Spleen (tissue), 11 donors: ENCODE measurements around the gene PGAP2. TPM values are rescaled to one million over a fixed set of nuclear protein-coding genes. Genes with fewer than 3 reads are reported as not detected.
"Not testable (repeated sequence)": the region's sequence is repeated elsewhere in the genome, so short reads cannot be mapped to it uniquely, and the experiment has no call there.

ENCODE experiments used
- DNase-seq: peaks from one replicate; pipeline ENCODE4 v3.0.0-alpha.2; 2020
- H3K27ac ChIP-seq, 8 donors: fragments of 200-600 bp; sonication (generic) in 7 of 8; 1 replicate in 4 of 8; 2 replicates in 4 of 8; pipeline versions ENCODE4 v1.5.0 to v1.8.0; 2016 to 2021; ENCODE audit warnings: inconsistent platforms in 4 of 8, mild to moderate bottlenecking in 4 of 8, moderate library complexity in 1 of 8
- H3K27me3 ChIP-seq, 7 donors: fragments of 200-600 bp; sonication (generic) in 6 of 7; replicated peaks in 1 of 7; 1 replicate in 4 of 7; 2 replicates in 3 of 7; pipeline versions ENCODE4 v1.5.0 to v1.8.0; 2016 to 2021; ENCODE audit warnings: inconsistent platforms in 3 of 7, mild to moderate bottlenecking in 1 of 7
- H3K36me3 ChIP-seq, 6 donors: fragments of 200-600 bp; sonication (generic) in 5 of 6; 1 replicate in 4 of 6; 2 replicates in 2 of 6; pipeline versions ENCODE4 v1.5.0 to v1.8.0; 2016 to 2021; ENCODE audit warnings: inconsistent platforms in 2 of 6
- H3K4me1 ChIP-seq, 6 donors: fragments of 200-600 bp; sonication (generic) in 5 of 6; 1 replicate in 3 of 6; 2 replicates in 3 of 6; pipeline versions ENCODE4 v1.5.0 to v1.8.0; 2016 to 2021; ENCODE audit warnings: inconsistent platforms in 3 of 6
- H3K4me3 ChIP-seq, 8 donors: fragments of 200-600 bp; sonication (generic) in 7 of 8; 1 replicate in 4 of 8; 2 replicates in 4 of 8; pipeline versions ENCODE4 v1.5.0 to v1.8.0; 2016 to 2021; ENCODE audit warnings: inconsistent platforms in 4 of 8, mild to moderate bottlenecking in 4 of 8, moderate library complexity in 2 of 8
- H3K9me3 ChIP-seq, 8 donors: fragments of 200-600 bp; sonication (generic) in 7 of 8; 1 replicate in 4 of 8; 2 replicates in 4 of 8; pipeline versions ENCODE4 v1.5.0 to v1.8.0; 2016 to 2021; ENCODE audit warnings: inconsistent platforms in 4 of 8
- POLR2A ChIP-seq, 3 donors: fragments of 450-650 bp; IDR thresholded peaks; one replicate each; pipeline ENCODE4 v1.5.1; 2017; ENCODE audit warnings: antibody characterized with exemption in 3 of 3, mild to moderate bottlenecking in 1 of 3
- POLR2AphosphoS5 ChIP-seq, 3 donors: sonication (generic); formaldehyde crosslinking; IDR thresholded peaks; one replicate each; pipeline ENCODE4 v1.5.1; 2017; ENCODE audit warnings: antibody characterized with exemption in 3 of 3
- WGBS, 5 donors: extraction: QIAGEN DNeasy Blood & Tissue Kit in 3 of 5; methylation state at CpG; one replicate each; pipeline versions ENCODE4 v1.1.5 to v1.1.7; 2013 to 2018; 5-methylcytosine and 5-hydroxymethylcytosine counted together
- intact Hi-C: fragments of 100-400 bp; cut with DNase I; formaldehyde crosslinking; loops from one replicate; pipeline ENCODE4 v1.15.0; 2023; ENCODE audit warnings: low total_unique reads
- polyA plus RNA-seq, 3 donors: library from polyadenylated mRNA; stranded (reverse); fragments of 200-250 nt; gene quantifications; one replicate each; pipeline ENCODE4 v1.2.1, GENCODE V29; 2013
- total RNA-seq, 7 donors: library from RNA; depleted of rRNA in 3 of 7; stranded (reverse); fragments of >200 nt in 3 of 7; fragmentation: NEBNext Ultra II Directional in 4 of 7; extraction: Animal tissue kit (Norgen Biotek cat#: 25700) in 4 of 7; gene quantifications; one replicate each; pipeline versions ENCODE4 v1.1.0 to v1.2.1, GENCODE V29; 2016 to 2021
- TF ChIP-seq, protein P1 (sequence below), 11 experiments: fragments of 200-600 bp in 7 of 11; fragments of 450-650 bp in 4 of 11; sonication (generic) in 4 of 11; IDR thresholded peaks in 8 of 11; conservative IDR thresholded peaks in 3 of 11; 1 replicate in 7 of 11; 2 replicates in 4 of 11; pipeline versions ENCODE4 v1.4.0 to v1.8.0; 2016 to 2021; ENCODE audit warnings: antibody characterized with exemption in 11 of 11, inconsistent platforms in 4 of 11, mild to moderate bottlenecking in 1 of 11
- donor health status: healthy with polysubstance abuse.
- donor health status: DM: no; HTN: no; CAD: no; lungs with moderate emphysema.
- donor health status: DM: no; HTN: no; CAD: no.
- donor health status: Bipolar disorder and iron deficiency.
- donor health status: healthy.
- donor health status: DM: no; HTN: no; CAD: no.
- donor health status: DM: yes; HTN: yes; CAD: no.

Gene PGAP2
- total and polyA plus RNA-seq, 10 donors, result 10.7 to 22.2 (median 15.0) TPM

DNA sequence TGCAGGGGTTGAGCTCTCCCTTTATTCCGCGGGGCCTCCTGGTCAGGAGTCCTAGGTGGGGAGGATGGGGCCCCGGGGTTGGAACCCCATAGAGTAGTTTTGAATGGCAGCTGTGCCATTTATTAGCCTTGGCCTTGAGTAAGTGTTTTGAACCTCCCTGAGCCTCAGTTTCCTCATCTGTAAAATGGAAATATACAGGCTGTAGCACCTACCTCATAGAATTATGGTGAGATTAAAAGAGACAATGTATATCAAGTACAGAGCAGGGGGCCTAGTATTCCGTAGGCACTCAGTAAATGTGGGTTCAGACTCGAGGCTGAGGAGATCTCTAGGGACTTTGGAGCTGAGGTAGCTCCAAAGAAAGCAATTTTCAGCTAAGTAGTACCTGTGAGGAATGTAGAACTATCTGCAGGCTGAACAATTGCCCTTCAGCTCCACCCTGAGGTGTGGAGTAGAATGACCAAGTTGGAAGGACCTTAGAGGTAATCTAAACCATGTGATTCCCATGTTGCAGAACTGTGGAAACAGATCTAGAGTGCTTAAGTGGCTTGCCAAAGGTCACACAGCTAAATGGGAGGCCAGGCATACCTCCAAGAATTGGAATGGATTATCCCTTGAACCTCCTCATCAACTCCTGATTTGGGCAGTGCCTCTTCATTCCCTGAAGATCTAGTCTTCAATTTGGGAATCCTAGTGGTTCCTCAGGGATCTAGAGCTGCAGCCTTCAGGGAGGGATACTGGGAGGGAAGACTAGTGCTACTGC lies 682 bp downstream of the PGAP2 start:
- H3K27ac ChIP-seq, result peak overlapping the region in 7 of 8 donors; percentile 72 to 91 (median 81)

DNA sequence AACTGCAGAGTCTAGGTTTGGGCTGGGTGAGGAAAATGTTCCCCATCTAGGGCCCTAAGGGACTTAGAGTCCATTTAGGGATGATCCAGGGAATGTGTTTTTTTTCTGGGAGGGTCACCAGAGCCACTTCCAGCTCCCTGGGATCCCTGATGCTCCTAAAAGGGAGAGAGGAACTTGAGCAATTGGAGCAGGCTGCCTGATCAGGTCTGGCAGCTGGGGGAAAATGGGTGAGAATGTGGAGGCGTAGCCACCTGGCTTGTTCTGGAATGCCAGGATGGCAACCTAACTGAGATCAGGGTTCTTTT lies 1.2 kb downstream of the PGAP2 start:
- Histone ChIP-seq H3K4me1 (peaks cover 4 to 23% (median 12%) of the 10 kb centered on the region in 6 donors), H3K4me3 (no peak overlapping the region), H3K27ac (no peak overlapping the region), H3K9me3 (no peaks in the 10 kb centered on the region), H3K36me3 (peaks cover 0 to 9% (median 0%) of the 10 kb centered on the region in 6 donors), H3K27me3 (no peaks in the 10 kb centered on the region)
- 90 to 96% (median 94%) methylated on average over 1 of the region's 1 CpG for WGBS, 5 donors
- intact Hi-C loops, result no loop called here
- no peak for DNase-seq
- no peak for TF ChIP-seq POLR2AphosphoS5 (IDR thresholded peaks at IDR 0.05)
- no peak for TF ChIP-seq POLR2A (IDR thresholded peaks at IDR 0.05)
- TF ChIP-seq, protein P1, sequence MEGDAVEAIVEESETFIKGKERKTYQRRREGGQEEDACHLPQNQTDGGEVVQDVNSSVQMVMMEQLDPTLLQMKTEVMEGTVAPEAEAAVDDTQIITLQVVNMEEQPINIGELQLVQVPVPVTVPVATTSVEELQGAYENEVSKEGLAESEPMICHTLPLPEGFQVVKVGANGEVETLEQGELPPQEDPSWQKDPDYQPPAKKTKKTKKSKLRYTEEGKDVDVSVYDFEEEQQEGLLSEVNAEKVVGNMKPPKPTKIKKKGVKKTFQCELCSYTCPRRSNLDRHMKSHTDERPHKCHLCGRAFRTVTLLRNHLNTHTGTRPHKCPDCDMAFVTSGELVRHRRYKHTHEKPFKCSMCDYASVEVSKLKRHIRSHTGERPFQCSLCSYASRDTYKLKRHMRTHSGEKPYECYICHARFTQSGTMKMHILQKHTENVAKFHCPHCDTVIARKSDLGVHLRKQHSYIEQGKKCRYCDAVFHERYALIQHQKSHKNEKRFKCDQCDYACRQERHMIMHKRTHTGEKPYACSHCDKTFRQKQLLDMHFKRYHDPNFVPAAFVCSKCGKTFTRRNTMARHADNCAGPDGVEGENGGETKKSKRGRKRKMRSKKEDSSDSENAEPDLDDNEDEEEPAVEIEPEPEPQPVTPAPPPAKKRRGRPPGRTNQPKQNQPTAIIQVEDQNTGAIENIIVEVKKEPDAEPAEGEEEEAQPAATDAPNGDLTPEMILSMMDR (IDR thresholded peaks at IDR 0.05 in 8 of 11, conservative IDR thresholded peaks at IDR 0.05 in 3 of 11), result no peak

More for the DNA sequence above, 682 bp downstream of the PGAP2 start:
- peak overlapping the region; percentile 57 to 87 (median 64) for H3K4me3 ChIP-seq
- H3K4me1 ChIP-seq, result peaks cover 4 to 23% (median 12%) of the 10 kb centered on the region in 6 donors
- TF ChIP-seq POLR2A (IDR thresholded peaks at IDR 0.05) (no peak), POLR2AphosphoS5 (IDR thresholded peaks at IDR 0.05) (peak in 1 of 3 donors; percentile 40)
- TF ChIP-seq, protein P1 (IDR thresholded peaks at IDR 0.05 in 8 of 11, conservative IDR thresholded peaks at IDR 0.05 in 3 of 11), result peak in 9 of 11 experiments; percentile 20 to 64 (median 53)
- intact Hi-C loops, result no loop called here
- WGBS, 5 donors, result 23 to 33% (median 25%) methylated on average over 4 to 5 of the region's 5 CpGs
- DNase-seq, result no peak
- H3K9me3 ChIP-seq, result no peaks in the 10 kb centered on the region
- H3K27me3 ChIP-seq, result no peaks in the 10 kb centered on the region
- peaks cover 0 to 9% (median 0%) of the 10 kb centered on the region in 6 donors for H3K36me3 ChIP-seq

DNA sequence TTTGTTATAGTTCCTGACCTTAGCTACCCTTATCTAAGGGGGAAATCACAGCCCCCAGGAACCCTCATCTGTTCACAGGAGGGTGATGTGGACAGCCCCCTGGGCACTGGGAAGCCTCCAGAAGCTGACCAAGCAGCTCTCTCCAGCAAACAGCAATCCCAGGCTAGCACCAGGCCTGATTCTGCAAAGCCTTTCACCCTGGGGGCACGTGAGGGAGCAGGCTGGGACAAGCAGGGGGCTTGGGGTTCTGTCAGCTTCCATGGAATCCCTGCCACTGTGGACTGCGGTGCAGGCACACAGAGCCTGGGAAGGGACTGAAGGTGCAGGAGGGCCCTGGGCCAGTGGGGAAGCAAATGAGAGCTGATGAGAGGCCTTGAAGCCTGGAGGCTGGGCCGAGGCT lies 2.1 kb downstream of the PGAP2 start:
- H3K27me3 ChIP-seq, result no peaks in the 10 kb centered on the region
- peak; percentile 63 for DNase-seq
- intact Hi-C loops, result no loop called here
- H3K36me3 ChIP-seq, result peaks cover 0 to 9% (median 0%) of the 10 kb centered on the region in 6 donors
- 90 to 99% (median 93%) methylated on average over 3 of the region's 3 CpGs for WGBS, 5 donors
- peaks cover 4 to 23% (median 12%) of the 10 kb centered on the region in 6 donors for H3K4me1 ChIP-seq
- H3K27ac ChIP-seq, result no peak overlapping the region
- TF ChIP-seq, protein P1 (IDR thresholded peaks at IDR 0.05 in 8 of 11, conservative IDR thresholded peaks at IDR 0.05 in 3 of 11), result no peak
- no peak for TF ChIP-seq POLR2A (IDR thresholded peaks at IDR 0.05)
- TF ChIP-seq POLR2AphosphoS5 (IDR thresholded peaks at IDR 0.05), result no peak
- H3K4me3 ChIP-seq, result no peak overlapping the region
- no peaks in the 10 kb centered on the region for H3K9me3 ChIP-seq

DNA sequence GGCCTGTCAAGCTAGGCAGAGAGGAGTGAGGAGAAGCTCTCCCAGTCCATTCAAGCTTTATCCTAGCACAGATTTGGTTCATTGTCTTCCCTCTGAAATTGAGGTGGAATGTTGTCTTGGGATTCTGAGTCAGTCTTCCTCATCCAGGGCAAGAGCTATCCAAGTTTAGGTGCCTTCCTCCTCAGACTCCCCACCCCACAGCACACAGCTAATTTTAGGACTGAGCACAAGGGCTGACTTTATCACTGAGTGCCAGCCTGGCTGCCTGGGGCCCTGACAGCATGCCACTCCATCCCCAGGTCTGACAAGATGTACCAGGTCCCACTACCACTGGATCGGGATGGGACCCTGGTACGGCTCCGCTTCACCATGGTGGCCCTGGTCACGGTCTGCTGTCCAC lies 2.6 kb downstream of the PGAP2 start:
- intact Hi-C loops, result no loop called here
- Histone ChIP-seq H3K27ac (no peak overlapping the region), H3K9me3 (no peaks in the 10 kb centered on the region), H3K27me3 (no peaks in the 10 kb centered on the region), H3K4me1 (peaks cover 4 to 23% (median 12%) of the 10 kb centered on the region in 6 donors), H3K36me3 (peaks cover 0 to 9% (median 0%) of the 10 kb centered on the region in 6 donors), H3K4me3 (no peak overlapping the region)
- 94 to 99% (median 97%) methylated on average over 4 of the region's 4 CpGs for WGBS, 5 donors
- TF ChIP-seq POLR2AphosphoS5 (IDR thresholded peaks at IDR 0.05) (no peak), POLR2A (IDR thresholded peaks at IDR 0.05) (no peak)
- TF ChIP-seq, protein P1 (IDR thresholded peaks at IDR 0.05 in 8 of 11, conservative IDR thresholded peaks at IDR 0.05 in 3 of 11), result no peak
- peak; percentile 70 for DNase-seq

DNA sequence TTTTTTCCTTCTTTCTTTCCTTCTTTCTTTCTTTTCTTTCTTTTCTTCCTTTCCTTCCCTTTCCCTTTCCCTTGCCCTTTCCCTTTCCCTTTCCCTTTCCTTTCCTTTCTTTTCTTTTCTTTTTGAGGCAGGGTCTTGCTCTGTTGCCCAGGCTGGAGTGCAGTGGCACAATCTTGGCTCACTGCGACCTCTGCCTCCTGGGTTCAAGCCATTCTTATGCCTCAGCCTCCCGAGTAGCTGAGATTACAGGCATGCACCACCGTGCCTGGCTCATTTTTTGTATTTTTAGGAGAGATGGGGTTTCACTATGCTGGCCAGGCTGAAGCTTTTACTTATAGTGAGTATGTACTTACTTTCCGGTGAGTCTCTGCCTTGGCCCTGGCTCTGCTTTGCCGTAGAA lies 6.5 kb downstream of the PGAP2 start:
- H3K27ac ChIP-seq, H3K9me3 ChIP-seq, H3K36me3 ChIP-seq, H3K27me3 ChIP-seq, intact Hi-C loops, H3K4me3 ChIP-seq, H3K4me1 ChIP-seq: not testable (repeated sequence)
- peak; percentile 6 for DNase-seq
- 93 to 96% (median 94%) methylated on average over 5 of the region's 5 CpGs for WGBS, 5 donors
